ENCODE data around the gene DCUN1D2. TPM values are rescaled to one million over a fixed set of nuclear protein-coding genes. Genes with fewer than 3 reads are reported as not detected.

Gene DCUN1D2
- total and polyA plus RNA-seq, 10 of the 15 experiments (the other 5 are each of a cell fraction or from before 2014, with no cell fraction given): 2.5 to 23.6 (median 9.3) TPM

DNA sequence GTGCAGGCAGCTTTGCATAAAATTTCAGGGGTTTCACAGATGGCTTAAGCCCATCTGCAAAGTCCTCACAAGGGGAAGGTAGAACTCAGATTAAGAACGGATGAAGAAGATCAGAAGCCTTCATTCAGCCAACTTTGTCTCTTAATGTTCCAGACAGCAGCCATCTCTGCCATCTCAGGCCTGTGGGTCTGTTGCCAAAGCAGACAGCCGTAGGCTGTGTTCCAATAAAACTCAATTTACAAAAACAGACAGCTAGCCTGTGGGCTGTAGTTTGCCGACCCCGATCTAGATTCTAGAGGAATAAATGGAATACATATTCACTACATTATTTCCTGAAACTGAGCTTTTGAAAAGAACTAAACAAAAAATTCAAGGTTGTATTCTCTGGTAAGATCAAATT lies 3.8 kb downstream of the DCUN1D2 start (continued):
- TF ChIP-seq, protein P1, sequence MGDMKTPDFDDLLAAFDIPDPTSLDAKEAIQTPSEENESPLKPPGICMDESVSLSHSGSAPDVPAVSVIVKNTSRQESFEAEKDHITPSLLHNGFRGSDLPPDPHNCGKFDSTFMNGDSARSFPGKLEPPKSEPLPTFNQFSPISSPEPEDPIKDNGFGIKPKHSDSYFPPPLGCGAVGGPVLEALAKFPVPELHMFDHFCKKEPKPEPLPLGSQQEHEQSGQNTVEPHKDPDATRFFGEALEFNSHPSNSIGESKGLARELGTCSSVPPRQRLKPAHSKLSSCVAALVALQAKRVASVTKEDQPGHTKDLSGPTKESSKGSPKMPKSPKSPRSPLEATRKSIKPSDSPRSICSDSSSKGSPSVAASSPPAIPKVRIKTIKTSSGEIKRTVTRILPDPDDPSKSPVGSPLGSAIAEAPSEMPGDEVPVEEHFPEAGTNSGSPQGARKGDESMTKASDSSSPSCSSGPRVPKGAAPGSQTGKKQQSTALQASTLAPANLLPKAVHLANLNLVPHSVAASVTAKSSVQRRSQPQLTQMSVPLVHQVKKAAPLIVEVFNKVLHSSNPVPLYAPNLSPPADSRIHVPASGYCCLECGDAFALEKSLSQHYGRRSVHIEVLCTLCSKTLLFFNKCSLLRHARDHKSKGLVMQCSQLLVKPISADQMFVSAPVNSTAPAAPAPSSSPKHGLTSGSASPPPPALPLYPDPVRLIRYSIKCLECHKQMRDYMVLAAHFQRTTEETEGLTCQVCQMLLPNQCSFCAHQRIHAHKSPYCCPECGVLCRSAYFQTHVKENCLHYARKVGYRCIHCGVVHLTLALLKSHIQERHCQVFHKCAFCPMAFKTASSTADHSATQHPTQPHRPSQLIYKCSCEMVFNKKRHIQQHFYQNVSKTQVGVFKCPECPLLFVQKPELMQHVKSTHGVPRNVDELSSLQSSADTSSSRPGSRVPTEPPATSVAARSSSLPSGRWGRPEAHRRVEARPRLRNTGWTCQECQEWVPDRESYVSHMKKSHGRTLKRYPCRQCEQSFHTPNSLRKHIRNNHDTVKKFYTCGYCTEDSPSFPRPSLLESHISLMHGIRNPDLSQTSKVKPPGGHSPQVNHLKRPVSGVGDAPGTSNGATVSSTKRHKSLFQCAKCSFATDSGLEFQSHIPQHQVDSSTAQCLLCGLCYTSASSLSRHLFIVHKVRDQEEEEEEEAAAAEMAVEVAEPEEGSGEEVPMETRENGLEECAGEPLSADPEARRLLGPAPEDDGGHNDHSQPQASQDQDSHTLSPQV (IDR thresholded peaks at IDR 0.05): no peak
- TF ChIP-seq, protein P2, sequence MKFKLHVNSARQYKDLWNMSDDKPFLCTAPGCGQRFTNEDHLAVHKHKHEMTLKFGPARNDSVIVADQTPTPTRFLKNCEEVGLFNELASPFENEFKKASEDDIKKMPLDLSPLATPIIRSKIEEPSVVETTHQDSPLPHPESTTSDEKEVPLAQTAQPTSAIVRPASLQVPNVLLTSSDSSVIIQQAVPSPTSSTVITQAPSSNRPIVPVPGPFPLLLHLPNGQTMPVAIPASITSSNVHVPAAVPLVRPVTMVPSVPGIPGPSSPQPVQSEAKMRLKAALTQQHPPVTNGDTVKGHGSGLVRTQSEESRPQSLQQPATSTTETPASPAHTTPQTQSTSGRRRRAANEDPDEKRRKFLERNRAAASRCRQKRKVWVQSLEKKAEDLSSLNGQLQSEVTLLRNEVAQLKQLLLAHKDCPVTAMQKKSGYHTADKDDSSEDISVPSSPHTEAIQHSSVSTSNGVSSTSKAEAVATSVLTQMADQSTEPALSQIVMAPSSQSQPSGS (IDR thresholded peaks at IDR 0.05; ENCODE audit: low read length): no peak

DNA sequence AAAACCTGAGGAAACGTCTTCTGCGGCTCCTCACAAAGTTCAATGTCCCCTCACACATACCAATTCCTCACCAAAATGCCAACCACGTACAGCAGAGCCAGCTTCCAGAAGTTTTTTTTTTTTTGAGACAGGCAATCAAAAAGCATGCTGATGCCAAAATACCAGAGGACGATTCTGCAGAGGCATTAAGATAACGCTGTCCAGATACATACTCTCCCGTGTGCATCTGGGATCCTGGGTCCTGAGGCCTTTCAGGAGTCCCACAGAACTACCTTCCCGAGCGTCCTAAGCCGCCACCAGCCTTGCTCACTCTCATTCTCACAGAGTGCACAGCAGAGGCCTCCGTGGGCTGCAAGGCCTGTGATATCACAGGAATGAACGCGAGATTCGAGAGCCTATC lies 5.0 kb downstream of the DCUN1D2 start:
- Histone ChIP-seq H4K20me1 (ENCODE audit: control insufficient read depth, insufficient read depth) (no peaks in the 10 kb centered on the region), H3K27ac (ENCODE audit: control insufficient read depth, insufficient read depth) (no peak overlapping the region), H2AFZ (ENCODE audit: control insufficient read depth, low read depth, low read length) (no peak overlapping the region), H3K79me2 (ENCODE audit: control insufficient read depth, insufficient read depth, low read length) (peaks cover 57% of the 10 kb centered on the region), H3K36me3 (ENCODE audit: control insufficient read depth in 2 of 2, insufficient read depth in 2 of 2, low read length in 1 of 2) (no peaks in the 10 kb centered on the region; a peak in 1 of 4 replicates), H3K4me1 (ENCODE audit: control insufficient read depth, insufficient read depth, low read length) (peaks cover 19% of the 10 kb centered on the region), H3K9ac (ENCODE audit: control insufficient read depth, insufficient read depth, low read length) (no peak overlapping the region), H3K4me2 (ENCODE audit: control insufficient read depth, insufficient read depth) (no peak overlapping the region), H3K27me3 (replicated peaks in 1 of 2; ENCODE audit: control insufficient read depth in 2 of 2, insufficient read depth in 2 of 2, low read length in 1 of 2) (no peaks in the 10 kb centered on the region), H3K9me3 (replicated peaks; ENCODE audit: control insufficient read depth, insufficient read depth, low read length) (no peaks in the 10 kb centered on the region), H3K4me3 (no peak overlapping the region)
- ChIA-PET POLR2A (no interaction called here), CTCF (no interaction called here), SMC1A (ENCODE audit: uncharacterized antibody, unreplicated experiment) (no interaction called here), RAD21 (ENCODE audit: unreplicated experiment) (no interaction called here)
- no peak for DNase-seq (ENCODE audit: low read depth, low spot score)
- BruUV-seq (replicated peaks): no TSS peak
- FAIRE-seq: no peak
- intact Hi-C loops (cut with micrococcal nuclease; ENCODE audit: unreplicated experiment): no loop called here
- no peak for ATAC-seq
- 99% methylated on average over 13 of the region's 13 CpGs for WGBS (ENCODE audit: insufficient coverage, insufficient replicate concordance, low lambda C conversion rate, missing lambda C conversion rate)
- in situ Hi-C loops (cut with MboI): no loop called here
- no peak for TF ChIP-seq CEBPB (IDR thresholded peaks at IDR 0.05; ENCODE audit: borderline replicate concordance in 1 of 2, low read depth in 2 of 2, low read length in 2 of 2)
- TF ChIP-seq RELA (IDR thresholded peaks at IDR 0.05; ENCODE audit: borderline replicate concordance, partially characterized antibody): no peak
- no peak for TF ChIP-seq TBL1XR1 (IDR thresholded peaks at IDR 0.05; ENCODE audit: low read depth, low read length)
- no peak for TF ChIP-seq NR2C1 (IDR thresholded peaks at IDR 0.05)
- no peak for TF ChIP-seq STAT1 (conservative IDR thresholded peaks at IDR 0.05)
